GM10266 (cell line): ENCODE results near the gene CELF4.

Source experiments
- DNase-seq: peaks from one replicate; pipeline ENCODE4 v3.0.0; 2012; ENCODE audit errors: extremely low spot score
- TF ChIP-seq, protein P1 (sequence below): IDR thresholded peaks from 2 replicates; pipeline ENCODE4 v1.5.1; 2012; ENCODE audit warnings: mild to moderate bottlenecking, low read depth; ENCODE audit not compliant: control insufficient read depth, insufficient read depth; ENCODE audit errors: missing control alignments

CELF4 gene

GRCh38 chr18:37408676-37409265 is 156.8 kb downstream of the CELF4 start:
- TF ChIP-seq, protein P1, sequence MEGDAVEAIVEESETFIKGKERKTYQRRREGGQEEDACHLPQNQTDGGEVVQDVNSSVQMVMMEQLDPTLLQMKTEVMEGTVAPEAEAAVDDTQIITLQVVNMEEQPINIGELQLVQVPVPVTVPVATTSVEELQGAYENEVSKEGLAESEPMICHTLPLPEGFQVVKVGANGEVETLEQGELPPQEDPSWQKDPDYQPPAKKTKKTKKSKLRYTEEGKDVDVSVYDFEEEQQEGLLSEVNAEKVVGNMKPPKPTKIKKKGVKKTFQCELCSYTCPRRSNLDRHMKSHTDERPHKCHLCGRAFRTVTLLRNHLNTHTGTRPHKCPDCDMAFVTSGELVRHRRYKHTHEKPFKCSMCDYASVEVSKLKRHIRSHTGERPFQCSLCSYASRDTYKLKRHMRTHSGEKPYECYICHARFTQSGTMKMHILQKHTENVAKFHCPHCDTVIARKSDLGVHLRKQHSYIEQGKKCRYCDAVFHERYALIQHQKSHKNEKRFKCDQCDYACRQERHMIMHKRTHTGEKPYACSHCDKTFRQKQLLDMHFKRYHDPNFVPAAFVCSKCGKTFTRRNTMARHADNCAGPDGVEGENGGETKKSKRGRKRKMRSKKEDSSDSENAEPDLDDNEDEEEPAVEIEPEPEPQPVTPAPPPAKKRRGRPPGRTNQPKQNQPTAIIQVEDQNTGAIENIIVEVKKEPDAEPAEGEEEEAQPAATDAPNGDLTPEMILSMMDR = no peak

DNA sequence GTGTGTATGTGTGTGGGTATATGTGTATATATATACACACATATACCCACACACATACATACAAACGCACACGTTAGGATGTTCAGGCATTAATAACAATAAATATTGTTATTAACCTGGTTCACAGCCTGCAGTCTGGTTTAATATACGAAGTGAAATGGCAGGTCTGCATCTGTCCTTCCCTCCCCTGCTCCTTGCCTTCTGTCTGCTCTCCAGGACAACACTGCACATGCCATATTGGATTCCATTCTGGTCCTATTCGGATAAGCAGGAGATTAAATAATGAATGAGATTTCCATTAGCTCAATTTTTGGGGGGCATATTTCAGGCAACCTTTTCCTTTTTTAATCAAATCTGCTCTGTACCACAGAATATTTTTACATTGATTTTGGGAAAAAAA is 158.0 kb downstream of the CELF4 start:
- no peak for DNase-seq
- TF ChIP-seq, protein P1 = no peak

More at GRCh38 chr18:37408676-37409265, 156.8 kb downstream of the CELF4 start:
- DNase-seq = no peak

DNA sequence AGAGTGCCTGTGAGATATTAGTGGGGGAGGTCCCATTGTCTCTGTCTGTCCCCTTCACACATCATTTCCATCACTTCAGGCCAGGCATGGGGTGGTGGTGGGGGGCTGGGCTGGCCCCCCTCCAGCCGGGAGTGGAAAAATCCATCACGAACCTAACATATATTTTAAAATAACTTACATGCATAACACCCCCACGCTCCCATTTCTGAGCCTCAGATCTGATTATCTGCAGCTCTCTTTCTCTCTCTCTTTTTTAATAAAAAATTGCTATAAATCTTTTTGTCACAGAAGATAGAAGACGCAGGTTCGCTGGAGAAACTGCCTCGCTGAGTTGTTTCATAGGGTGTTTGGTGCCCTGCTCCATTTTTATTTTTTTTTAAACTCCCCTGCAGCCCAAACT is 159.8 kb downstream of the CELF4 start:
- TF ChIP-seq, protein P1 = no peak
- DNase-seq = no peak

GRCh38 chr18:37405229-37405628 is 160.4 kb downstream of the CELF4 start:
- DNase-seq = no peak
- TF ChIP-seq, protein P1 = no peak

DNA sequence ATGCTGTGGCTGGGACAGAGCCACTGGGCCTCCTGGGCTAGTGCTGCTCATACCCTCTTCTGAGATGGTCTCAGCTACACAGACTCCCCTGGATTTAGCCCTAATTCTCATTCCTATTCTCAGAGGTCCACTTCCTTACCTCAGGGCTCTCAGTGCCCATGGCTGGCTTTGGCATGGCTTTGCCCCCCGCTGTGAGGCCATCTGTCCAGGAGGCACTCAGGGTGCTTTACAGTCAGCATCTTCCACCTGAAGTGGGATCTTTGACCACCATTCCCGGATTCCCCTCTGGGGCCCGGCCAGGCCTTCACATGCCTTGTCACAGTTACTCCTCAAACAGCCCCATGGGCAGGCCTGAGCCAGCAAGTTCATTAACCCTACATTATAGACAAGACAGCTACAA is 161.8 kb downstream of the CELF4 start:
- no peak for DNase-seq
- TF ChIP-seq, protein P1 = no peak

GRCh38 chr18:37403100-37403781 is 162.4 kb downstream of the CELF4 start:
- no peak for DNase-seq
- TF ChIP-seq, protein P1 = no peak

DNA sequence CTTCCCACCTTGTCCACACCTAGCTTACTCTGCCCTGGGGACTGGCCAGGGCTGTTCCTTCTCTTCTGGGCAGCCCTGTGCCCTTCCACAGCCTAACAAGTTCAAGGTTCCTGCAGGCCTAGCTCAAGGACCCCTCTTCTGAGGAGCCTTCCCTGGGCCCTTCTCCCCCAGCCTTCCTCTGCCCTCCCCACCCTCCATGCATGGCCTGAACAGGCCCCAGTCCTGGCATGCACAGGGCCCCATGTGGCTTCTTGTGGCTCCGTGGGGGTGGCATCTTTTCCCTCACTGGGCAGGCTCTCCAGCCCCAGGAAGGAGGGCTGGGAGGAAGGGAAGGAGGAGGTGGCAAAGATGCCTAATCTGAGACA is 162.9 kb downstream of the CELF4 start:
- DNase-seq = no peak
- TF ChIP-seq, protein P1 = no peak
